ENCODE measurements around the gene CKLF.
"Not testable (repeated sequence)": the region's sequence is repeated elsewhere in the genome, so short reads cannot be mapped to it uniquely, and the experiment has no call there.

The CKLF gene

GRCh38 chr16:66569131-66569530 is 16.8 kb downstream of the CKLF start:
- no peak for DNase-seq (ENCODE audit: low read depth)

GRCh38 chr16:66569827-66570405 is 17.5 kb downstream of the CKLF start:
- peak; percentile 49 for DNase-seq (ENCODE audit: low read depth)

GRCh38 chr16:66572356-66572755 is 20.0 kb downstream of the CKLF start:
- DNase-seq (ENCODE audit: low read depth): no peak

- DNase-seq (ENCODE audit: low read depth): no peak
Measured at GRCh38 chr16:66574081-66574480, 21.7 kb downstream of the CKLF start.

- DNase-seq (ENCODE audit: low read depth): no peak
Measured at GRCh38 chr16:66574531-66574930, 22.2 kb downstream of the CKLF start.

- DNase-seq (ENCODE audit: low read depth): no peak
Measured at GRCh38 chr16:66575060-66575459, 22.7 kb downstream of the CKLF start.

- no peak for DNase-seq (ENCODE audit: low read depth)
Measured at GRCh38 chr16:66576296-66576695, 23.9 kb downstream of the CKLF start.

GRCh38 chr16:66578651-66579531 is 26.5 kb downstream of the CKLF start, which contains the start of gene CMTM2:
Gene CMTM2, plus strand, starts transcription at chr16:66579463. Its CDS starts 145 bp downstream, at chr16:66579608.
- no peak for DNase-seq (ENCODE audit: low read depth)

- DNase-seq (ENCODE audit: low read depth): peak; percentile 63
Measured at GRCh38 chr16:66580605-66581209, 28.3 kb downstream of the CKLF start.

GRCh38 chr16:66581246-66581952 is 29.0 kb downstream of the CKLF start:
- no peak for DNase-seq (ENCODE audit: low read depth)

GRCh38 chr16:66585481-66586239 is 33.3 kb downstream of the CKLF start:
- DNase-seq (ENCODE audit: low read depth): no peak

- DNase-seq (ENCODE audit: low read depth): no peak
Measured at GRCh38 chr16:66587881-66588600, 35.7 kb downstream of the CKLF start.

- DNase-seq (ENCODE audit: low read depth): peak; percentile 23
Measured at GRCh38 chr16:66588981-66589713, 36.8 kb downstream of the CKLF start.

GRCh38 chr16:66590322-66590721 is 37.9 kb downstream of the CKLF start:
- no peak for DNase-seq (ENCODE audit: low read depth)

- DNase-seq (ENCODE audit: low read depth): no peak
Measured at GRCh38 chr16:66591018-66591417, 38.6 kb downstream of the CKLF start.

- no peak for DNase-seq (ENCODE audit: low read depth)
Measured at GRCh38 chr16:66592241-66592640, 39.9 kb downstream of the CKLF start.

GRCh38 chr16:66592814-66593213 is 40.4 kb downstream of the CKLF start:
- no peak for DNase-seq (ENCODE audit: low read depth)

GRCh38 chr16:66594739-66595138 is 42.4 kb downstream of the CKLF start:
- no peak for DNase-seq (ENCODE audit: low read depth)

- DNase-seq (ENCODE audit: low read depth): not testable (repeated sequence)
Measured at GRCh38 chr16:66596559-66596958, 44.2 kb downstream of the CKLF start.
